Ascending aorta (tissue), 2 donors: Measurements from ENCODE around the gene XAF1. TPM values are rescaled to one million over a fixed set of nuclear protein-coding genes. Genes with fewer than 3 reads are reported as not detected.
"Not testable (repeated sequence)": the region's sequence is repeated elsewhere in the genome, so short reads cannot be mapped to it uniquely, and the experiment has no call there.

ENCODE experiments used
- DNase-seq, 2 donors: peaks; one replicate each; pipeline ENCODE4 v3.0.0-alpha.2; 2019; ENCODE audit warnings: low spot score in 2 of 2
- H3K27ac ChIP-seq, 2 donors: fragments of 200-600 bp; sonication (generic); one replicate each; pipeline ENCODE4 v1.5.1; 2016 to 2017; ENCODE audit warnings: mild to moderate bottlenecking in 1 of 2
- H3K27me3 ChIP-seq: fragments of 200-600 bp; sonication (generic); one replicate; pipeline ENCODE4 v1.5.1; 2017
- H3K36me3 ChIP-seq, 2 donors: fragments of 200-600 bp; sonication (generic); one replicate each; pipeline ENCODE4 v1.5.1; 2016
- H3K4me1 ChIP-seq, 2 donors: fragments of 200-600 bp; sonication (generic); one replicate each; pipeline ENCODE4 v1.5.1; 2016 to 2017; ENCODE audit warnings: mild to moderate bottlenecking in 1 of 2
- H3K4me3 ChIP-seq, 2 donors: fragments of 200-600 bp; sonication (generic); one replicate each; pipeline ENCODE4 v1.5.1; 2016 to 2017; ENCODE audit warnings: mild to moderate bottlenecking in 1 of 2
- H3K9me3 ChIP-seq, 2 donors: fragments of 200-600 bp; sonication (generic); one replicate each; pipeline ENCODE4 v1.5.1; 2016
- CTCF ChIP-seq, 3 experiments: fragments of 200-600 bp in 2 of 3; fragments of 450-650 bp in 1 of 3; sonication (generic) in 2 of 3; IDR thresholded peaks; one replicate each; pipeline ENCODE4 v1.5.1; 2016 to 2019; ENCODE audit warnings: antibody characterized with exemption in 3 of 3, mild to moderate bottlenecking in 1 of 3, moderate library complexity in 1 of 3
- intact Hi-C: fragments of 100-400 bp; cut with DNase I; formaldehyde crosslinking; loops from one replicate; pipeline ENCODE4 v1.15.1; 2023
- total RNA-seq: library from RNA; depleted of rRNA; stranded (reverse); fragments of >200 nt; gene quantifications from one replicate; pipeline ENCODE4 v1.1.0, GENCODE V29; 2016

Gene XAF1
- total RNA-seq, 1 donor from 2014 or later = 39.8 TPM

- Histone ChIP-seq H3K9me3 (peaks cover 0 to 7% of the 10 kb centered on the region in 2 donors), H3K4me1 (no peaks in the 10 kb centered on the region), H3K27ac (no peak overlapping the region), H3K4me3 (peak overlapping the region in 1 of 2 donors; percentile 22), H3K27me3 (peaks cover 16% of the 10 kb centered on the region), H3K36me3 (no peaks in the 10 kb centered on the region)
- no peak for TF ChIP-seq CTCF (IDR thresholded peaks at IDR 0.05)
- intact Hi-C loops = no loop called here
- DNase-seq = no peak
Observed at GRCh38 chr17:6713918-6714271, 42.0 kb upstream of the XAF1 start.

- H3K4me1 ChIP-seq = no peaks in the 10 kb centered on the region
- H3K27me3 ChIP-seq = peaks cover 16% of the 10 kb centered on the region
- intact Hi-C loops = no loop called here
- H3K4me3 ChIP-seq = no peak overlapping the region
- TF ChIP-seq CTCF (IDR thresholded peaks at IDR 0.05) = no peak
- DNase-seq = no peak
- no peak overlapping the region for H3K27ac ChIP-seq
- H3K36me3 ChIP-seq = no peaks in the 10 kb centered on the region
- peaks cover 0 to 7% of the 10 kb centered on the region in 2 donors for H3K9me3 ChIP-seq
Observed at GRCh38 chr17:6714315-6714874, 41.5 kb upstream of the XAF1 start.

GRCh38 chr17:6716736-6717135 is 39.1 kb upstream of the XAF1 start:
- intact Hi-C loops = no loop called here

GRCh38 chr17:6721744-6722143 is 34.1 kb upstream of the XAF1 start:
- no peak overlapping the region for H3K4me3 ChIP-seq
- no peaks in the 10 kb centered on the region for H3K9me3 ChIP-seq
- H3K27ac ChIP-seq = no peak overlapping the region
- intact Hi-C loops = no loop called here
- DNase-seq = no peak
- no peaks in the 10 kb centered on the region for H3K36me3 ChIP-seq
- no peaks in the 10 kb centered on the region for H3K27me3 ChIP-seq
- no peaks in the 10 kb centered on the region for H3K4me1 ChIP-seq
- TF ChIP-seq CTCF (IDR thresholded peaks at IDR 0.05) = no peak

More at GRCh38 chr17:6716736-6717135, 39.1 kb upstream of the XAF1 start:
- TF ChIP-seq CTCF (IDR thresholded peaks at IDR 0.05) = no peak
- Histone ChIP-seq H3K27me3 (peaks cover 16% of the 10 kb centered on the region), H3K27ac (no peak overlapping the region), H3K4me3 (no peak overlapping the region), H3K4me1 (no peaks in the 10 kb centered on the region), H3K9me3 (peaks cover 0 to 7% of the 10 kb centered on the region in 2 donors), H3K36me3 (no peaks in the 10 kb centered on the region)
- DNase-seq = no peak

DNA sequence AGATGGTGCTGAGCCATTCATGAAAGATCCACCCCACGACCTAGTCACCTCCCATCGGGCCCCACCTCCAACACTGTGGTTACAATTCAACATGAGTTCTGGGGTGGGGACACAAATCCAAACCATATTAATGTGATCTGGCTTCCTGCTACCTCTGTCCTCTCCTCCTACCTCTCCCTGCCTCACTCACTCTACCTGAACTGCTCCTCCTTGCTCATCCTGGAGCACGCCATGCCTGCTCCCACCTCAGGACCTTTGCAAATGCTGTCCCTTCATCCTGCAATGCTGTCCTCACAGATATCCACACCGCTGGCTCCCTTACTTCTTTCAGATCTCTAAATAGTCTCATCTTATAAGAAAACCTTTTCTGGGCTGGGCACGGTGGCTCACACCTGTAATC is 31.8 kb upstream of the XAF1 start:
- Histone ChIP-seq H3K27ac (no peak overlapping the region), H3K36me3 (no peaks in the 10 kb centered on the region), H3K4me3 (no peak overlapping the region), H3K9me3 (no peaks in the 10 kb centered on the region), H3K27me3 (no peaks in the 10 kb centered on the region), H3K4me1 (no peaks in the 10 kb centered on the region)
- intact Hi-C loops = no loop called here
- TF ChIP-seq CTCF (IDR thresholded peaks at IDR 0.05) = no peak
- no peak for DNase-seq

- H3K27me3 ChIP-seq = no peaks in the 10 kb centered on the region
- no peak overlapping the region for H3K4me3 ChIP-seq
- DNase-seq = no peak
- H3K4me1 ChIP-seq = no peaks in the 10 kb centered on the region
- H3K9me3 ChIP-seq = no peaks in the 10 kb centered on the region
- TF ChIP-seq CTCF (IDR thresholded peaks at IDR 0.05) = no peak
- intact Hi-C loops = no loop called here
- H3K27ac ChIP-seq = no peak overlapping the region
- no peaks in the 10 kb centered on the region for H3K36me3 ChIP-seq
Observed at GRCh38 chr17:6729531-6729930, 26.3 kb upstream of the XAF1 start.

DNA sequence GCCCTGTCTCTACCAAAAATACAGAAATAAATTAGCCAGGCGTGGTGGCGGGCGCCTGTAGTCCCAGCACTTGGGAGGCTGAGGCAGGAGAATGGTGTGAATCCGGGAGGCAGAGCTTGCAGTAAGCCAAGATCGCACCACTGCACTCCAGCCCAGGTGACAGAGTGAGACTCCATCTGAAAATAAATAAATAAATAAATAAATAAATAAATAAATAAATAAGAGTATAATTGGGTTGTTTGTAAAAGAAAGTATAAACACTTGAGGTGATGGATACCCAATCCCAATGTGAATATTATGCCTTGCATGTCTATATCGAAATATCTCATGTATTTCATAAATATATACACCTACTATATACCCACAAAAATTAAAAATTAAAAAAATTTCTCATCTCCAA is 9.2 kb upstream of the XAF1 start:
- H3K4me1 ChIP-seq, H3K36me3 ChIP-seq, intact Hi-C loops, H3K27ac ChIP-seq, H3K4me3 ChIP-seq, DNase-seq, H3K27me3 ChIP-seq, H3K9me3 ChIP-seq: not testable (repeated sequence)
